T-cell (primary cell): ENCODE measurements around the gene SPSB4. TPM values are rescaled to one million over a fixed set of nuclear protein-coding genes. Genes with fewer than 3 reads are reported as not detected.

ENCODE experiments used
- ATAC-seq, 4 experiments: fragments of 200-7000 bp in 3 of 4; fragments of 150-1000 bp in 1 of 4; cut with Tn5 transposase; replicated peaks in 1 of 4; 1 replicate in 3 of 4; 2 replicates in 1 of 4; pipeline ENCODE4 v1.10.0; 2021; ENCODE audit warnings: moderate library complexity in 3 of 4, mild to moderate bottlenecking in 2 of 4, moderate number of reproducible peaks in 1 of 4
- CTCF ChIA-PET, 2 donors: fragments of 300-600 bp; sonication (Branson Sonifier 250); formaldehyde crosslinking; loops; one replicate each; lab custom pipeline; 2022; ENCODE audit warnings: antibody characterized with exemption in 2 of 2; lab: Charles Lee
- POLR2A ChIA-PET, 2 donors: fragments of 300-600 bp; sonication (Branson Sonifier 250); formaldehyde crosslinking; loops; one replicate each; lab custom pipeline; 2022; ENCODE audit warnings: antibody characterized with exemption in 2 of 2; lab: Charles Lee
- DNase-seq, 35 experiments: peaks; one replicate each; pipeline versions ENCODE4 v3.0.0 to v3.0.0-alpha.2; 2013 to 2023
- H3K27ac ChIP-seq: one replicate; pipeline ENCODE4 v1.5.1; 2013; ENCODE audit warnings: low read length
- H3K27me3 ChIP-seq, 2 experiments: replicated peaks in 1 of 2; 1 replicate in 1 of 2; 2 replicates in 1 of 2; pipeline versions ENCODE4 v1.6.1 to v1.7.0; 2013; ENCODE audit warnings: low read length in 1 of 2, mixed read lengths in 1 of 2; ENCODE audit not compliant: control insufficient read depth in 2 of 2, insufficient read depth in 2 of 2; ENCODE audit errors: extremely low read depth in 1 of 2
- H3K36me3 ChIP-seq, 2 donors: 1 replicate in 1 of 2; 2 replicates in 1 of 2; pipeline versions ENCODE4 v1.6.1 to v1.7.0; 2013; ENCODE audit warnings: low read length in 1 of 2; ENCODE audit not compliant: control insufficient read depth in 2 of 2, insufficient read depth in 1 of 2; ENCODE audit errors: extremely low read depth in 1 of 2
- H3K4me1 ChIP-seq, 2 experiments: 1 replicate in 1 of 2; 2 replicates in 1 of 2; pipeline versions ENCODE4 v1.6.1 to v1.7.0; 2013; ENCODE audit warnings: low read length in 2 of 2, mixed read lengths in 1 of 2; ENCODE audit not compliant: insufficient read depth in 2 of 2, control insufficient read depth in 1 of 2; ENCODE audit errors: extremely low read depth in 1 of 2
- H3K4me3 ChIP-seq, 2 donors: 1 replicate in 1 of 2; 2 replicates in 1 of 2; pipeline versions ENCODE4 v1.5.1 to v1.7.0; 2013; ENCODE audit warnings: mild to moderate bottlenecking in 2 of 2, low read length in 1 of 2, moderate library complexity in 1 of 2; ENCODE audit not compliant: control insufficient read depth in 1 of 2; ENCODE audit errors: extremely low read depth in 1 of 2
- H3K9me3 ChIP-seq: 2 replicates; pipeline ENCODE4 v1.7.0; 2013
- H3K27ac Mint-ChIP-seq, 2 donors: one replicate each; pipeline ENCODE4 v1.8.0; 2020 to 2021; ENCODE audit warnings: mild to moderate bottlenecking in 2 of 2, mixed read lengths in 2 of 2
- H3K27me3 Mint-ChIP-seq, 2 donors: one replicate each; pipeline ENCODE4 v1.8.0; 2021 to 2022; ENCODE audit warnings: mixed read lengths in 2 of 2
- H3K36me3 Mint-ChIP-seq: one replicate; pipeline ENCODE4 v1.8.0; 2021; ENCODE audit warnings: mixed read lengths
- H3K4me1 Mint-ChIP-seq, 3 donors: one replicate each; pipeline ENCODE4 v1.8.0; 2020 to 2022; ENCODE audit warnings: mixed read lengths in 3 of 3, mild to moderate bottlenecking in 1 of 3
- H3K4me3 Mint-ChIP-seq, 3 donors: one replicate each; pipeline ENCODE4 v1.8.0; 2020 to 2022; ENCODE audit warnings: mild to moderate bottlenecking in 3 of 3, mixed read lengths in 3 of 3, moderate library complexity in 3 of 3
- H3K9me3 Mint-ChIP-seq, 3 donors: one replicate each; pipeline ENCODE4 v1.8.0; 2020 to 2022; ENCODE audit warnings: mixed read lengths in 3 of 3
- WGBS: methylation state at CpG from one replicate; pipeline ENCODE4 v1.1.5; 2013; ENCODE audit warnings: missing lambda C conversion rate; ENCODE audit not compliant: insufficient coverage; 5-methylcytosine and 5-hydroxymethylcytosine counted together
- total RNA-seq, 35 experiments: library from RNA in 6 of 35; stranded (reverse) in 6 of 35; fragments of 120-200 nt in 1 of 35; gene quantifications; one replicate each; pipeline versions ENCODE4 v1.2.1 to v1.2.4 and lab custom pipeline; 2013 to 2026

The SPSB4 gene
- total RNA-seq, 5 donors from 2014 or later (not counting 1 experiment from before 2014, with no cell fraction given) = not detected

- Mint-ChIP-seq H3K27ac (no peak overlapping the region), H3K4me1 (no peaks in the 10 kb centered on the region), H3K36me3 (no peaks in the 10 kb centered on the region), H3K4me3 (no peak overlapping the region), H3K27me3 (peaks cover 3 to 4% of the 10 kb centered on the region in 2 donors), H3K9me3 (peaks cover 9 to 13% (median 13%) of the 10 kb centered on the region in 3 donors)
- ChIA-PET POLR2A (no interaction called here), CTCF (no interaction called here)
- H3K36me3 ChIP-seq = no peaks in the 10 kb centered on the region
- no peak for DNase-seq
- no peak overlapping the region for H3K27ac ChIP-seq
- 92% methylated on average over 2 of the region's 5 CpGs for WGBS
- no peak for ATAC-seq
- H3K4me1 ChIP-seq = no peaks in the 10 kb centered on the region
- peaks cover 0 to 4% of the 10 kb centered on the region in 2 experiments for H3K27me3 ChIP-seq
- no peaks in the 10 kb centered on the region for H3K9me3 ChIP-seq
- H3K4me3 ChIP-seq = no peak overlapping the region
Measured at GRCh38 chr3:141164852-141165251, 113.7 kb downstream of the SPSB4 start.

GRCh38 chr3:141167681-141168080 lies 116.5 kb downstream of the SPSB4 start:
- ChIA-PET POLR2A (no interaction called here), CTCF (no interaction called here)
- Mint-ChIP-seq H3K9me3 (peaks cover 3 to 5% (median 4%) of the 10 kb centered on the region in 3 donors), H3K36me3 (no peaks in the 10 kb centered on the region), H3K4me3 (no peak overlapping the region), H3K4me1 (no peaks in the 10 kb centered on the region), H3K27ac (no peak overlapping the region), H3K27me3 (peaks cover 4 to 7% of the 10 kb centered on the region in 2 donors)
- H3K36me3 ChIP-seq = no peaks in the 10 kb centered on the region
- WGBS = no CpG with 5 or more reads among the region's 4 CpGs
- DNase-seq (no peak), ATAC-seq (no peak)
- H3K9me3 ChIP-seq = no peaks in the 10 kb centered on the region
- peaks cover 0 to 4% of the 10 kb centered on the region in 2 experiments for H3K27me3 ChIP-seq
- no peak overlapping the region for H3K27ac ChIP-seq
- H3K4me1 ChIP-seq = no peaks in the 10 kb centered on the region
- no peak overlapping the region for H3K4me3 ChIP-seq

- H3K9me3 ChIP-seq = no peaks in the 10 kb centered on the region
- no peak overlapping the region for H3K27ac Mint-ChIP-seq
- H3K27me3 Mint-ChIP-seq = peaks cover 10 to 12% of the 10 kb centered on the region in 2 donors
- H3K9me3 Mint-ChIP-seq = peaks cover 3 to 5% (median 4%) of the 10 kb centered on the region in 3 donors
- WGBS = 89% methylated on average over 3 of the region's 4 CpGs
- ChIA-PET CTCF (interaction anchor here in 1 of 2 donors (0.7 kb wide), 1 partner anchor 21 kb away, joined by 3 read pairs; no protein-coding TSS in a partner anchor), POLR2A (no interaction called here)
- H3K27ac ChIP-seq = no peak overlapping the region
- no peak for DNase-seq
- no peaks in the 10 kb centered on the region for H3K4me1 ChIP-seq
- H3K36me3 ChIP-seq = no peaks in the 10 kb centered on the region
- H3K36me3 Mint-ChIP-seq = no peaks in the 10 kb centered on the region
- peaks cover 0 to 9% of the 10 kb centered on the region in 2 experiments for H3K27me3 ChIP-seq
- H3K4me3 Mint-ChIP-seq = no peak overlapping the region
- H3K4me1 Mint-ChIP-seq = no peaks in the 10 kb centered on the region
- H3K4me3 ChIP-seq = no peak overlapping the region
- ATAC-seq = no peak
Measured at GRCh38 chr3:141170678-141171295, 119.6 kb downstream of the SPSB4 start.

GRCh38 chr3:141174674-141175073 lies 123.5 kb downstream of the SPSB4 start:
- H3K4me1 ChIP-seq = no peaks in the 10 kb centered on the region
- Mint-ChIP-seq H3K4me3 (no peak overlapping the region), H3K9me3 (peaks cover 0 to 4% (median 3%) of the 10 kb centered on the region in 3 donors), H3K36me3 (no peaks in the 10 kb centered on the region), H3K27ac (no peak overlapping the region), H3K27me3 (peaks cover 7 to 14% of the 10 kb centered on the region in 2 donors), H3K4me1 (no peaks in the 10 kb centered on the region)
- POLR2A ChIA-PET = no interaction called here
- H3K4me3 ChIP-seq = no peak overlapping the region
- no peaks in the 10 kb centered on the region for H3K36me3 ChIP-seq
- no CpG with 5 or more reads among the region's 2 CpGs for WGBS
- H3K27ac ChIP-seq = no peak overlapping the region
- H3K9me3 ChIP-seq = no peaks in the 10 kb centered on the region
- CTCF ChIA-PET = no interaction called here
- ATAC-seq = no peak
- DNase-seq = no peak
- H3K27me3 ChIP-seq = peaks cover 0 to 5% of the 10 kb centered on the region in 2 experiments

- Mint-ChIP-seq H3K27ac (no peak overlapping the region), H3K9me3 (peaks cover 7 to 16% (median 16%) of the 10 kb centered on the region in 3 donors), H3K4me1 (no peaks in the 10 kb centered on the region), H3K27me3 (peaks cover 3 to 14% of the 10 kb centered on the region in 2 donors), H3K4me3 (no peak overlapping the region), H3K36me3 (no peaks in the 10 kb centered on the region)
- no peak for ATAC-seq
- DNase-seq = no peak
- ChIA-PET POLR2A (no interaction called here), CTCF (interaction anchor here in 1 of 2 donors (0.7 kb wide), 1 partner anchor 1023 kb away, joined by 4 read pairs; no protein-coding TSS in a partner anchor)
- no peaks in the 10 kb centered on the region for H3K4me1 ChIP-seq
- H3K36me3 ChIP-seq = no peaks in the 10 kb centered on the region
- no peak overlapping the region for H3K4me3 ChIP-seq
- H3K27me3 ChIP-seq = peaks cover 0 to 5% of the 10 kb centered on the region in 2 experiments
- H3K9me3 ChIP-seq = no peaks in the 10 kb centered on the region
- H3K27ac ChIP-seq = no peak overlapping the region
Measured at GRCh38 chr3:141176775-141177174, 125.6 kb downstream of the SPSB4 start.

- Histone ChIP-seq H3K27ac (no peak overlapping the region), H3K27me3 (peaks cover 0 to 5% of the 10 kb centered on the region in 2 experiments), H3K36me3 (no peaks in the 10 kb centered on the region), H3K4me1 (no peaks in the 10 kb centered on the region), H3K9me3 (no peaks in the 10 kb centered on the region), H3K4me3 (no peak overlapping the region)
- POLR2A ChIA-PET = no interaction called here
- H3K27ac Mint-ChIP-seq = no peak overlapping the region
- no peaks in the 10 kb centered on the region for H3K36me3 Mint-ChIP-seq
- H3K4me1 Mint-ChIP-seq = no peaks in the 10 kb centered on the region
- H3K27me3 Mint-ChIP-seq = peaks cover 3 to 14% of the 10 kb centered on the region in 2 donors
- DNase-seq = no peak
- peaks cover 7 to 16% (median 16%) of the 10 kb centered on the region in 3 donors for H3K9me3 Mint-ChIP-seq
- no CpG with 5 or more reads among the region's 3 CpGs for WGBS
- ATAC-seq = no peak
- CTCF ChIA-PET = no interaction called here
- no peak overlapping the region for H3K4me3 Mint-ChIP-seq
Measured at GRCh38 chr3:141178026-141178425, 126.9 kb downstream of the SPSB4 start.
